Measurements from ENCODE around the gene KATNAL1.

The KATNAL1 gene

DNA sequence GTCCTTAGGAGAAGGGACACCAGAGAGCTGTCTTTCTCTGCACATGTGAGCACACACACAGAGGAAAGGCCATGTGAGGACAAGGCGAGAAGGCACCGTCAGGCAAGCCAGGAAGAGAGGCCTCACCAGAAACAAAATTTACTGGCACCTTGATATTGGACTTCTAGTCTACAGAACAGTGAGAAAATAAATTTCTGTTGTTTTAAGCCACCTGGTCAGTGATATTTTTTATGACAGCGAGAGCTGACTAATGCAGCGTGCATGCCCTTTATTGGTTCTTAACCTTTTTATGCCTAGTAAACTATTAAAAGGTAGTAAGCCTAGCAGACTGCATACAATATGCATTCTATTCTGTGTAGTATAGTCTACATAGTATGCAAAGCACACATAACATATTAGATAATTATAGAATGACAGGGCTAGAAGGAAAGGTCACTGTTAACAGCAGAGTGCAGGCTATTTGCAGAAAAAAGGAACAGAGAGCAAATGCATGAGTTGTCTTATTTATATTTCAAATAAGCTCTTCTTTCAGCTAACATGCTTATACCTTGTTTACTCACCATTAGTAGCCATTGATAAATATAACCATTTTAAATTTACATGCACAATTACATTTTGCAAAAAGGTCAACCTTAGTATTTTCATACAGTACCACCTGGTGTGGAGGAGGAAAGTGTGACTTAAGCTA lies 25.2 kb upstream of the KATNAL1 start:
- no peak for DNase-seq

DNA sequence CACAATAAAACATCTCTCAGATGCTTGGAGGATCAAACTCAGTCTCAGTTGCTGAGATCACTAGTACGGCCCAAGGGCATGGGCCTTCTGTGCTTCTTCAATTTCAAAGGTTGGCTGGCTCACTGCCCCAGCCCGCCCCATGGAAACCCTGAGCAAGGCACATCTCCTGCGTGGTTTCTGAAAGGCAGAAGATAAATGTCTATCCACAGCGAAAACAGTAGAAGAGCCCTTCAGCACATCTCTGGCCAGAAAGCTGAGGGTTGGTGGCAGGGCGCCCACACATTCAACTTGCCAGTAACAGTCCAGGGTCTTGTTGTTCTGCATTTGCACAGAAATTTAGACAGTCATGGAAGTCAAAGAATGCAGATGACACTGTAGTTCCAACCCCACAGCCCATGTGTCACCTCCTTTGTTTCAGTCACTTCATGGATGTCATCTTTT lies 24.0 kb upstream of the KATNAL1 start:
- DNase-seq, result no peak

- DNase-seq, result no peak
Measured at GRCh38 chr13:30329009-30329585, 21.7 kb upstream of the KATNAL1 start.

DNA sequence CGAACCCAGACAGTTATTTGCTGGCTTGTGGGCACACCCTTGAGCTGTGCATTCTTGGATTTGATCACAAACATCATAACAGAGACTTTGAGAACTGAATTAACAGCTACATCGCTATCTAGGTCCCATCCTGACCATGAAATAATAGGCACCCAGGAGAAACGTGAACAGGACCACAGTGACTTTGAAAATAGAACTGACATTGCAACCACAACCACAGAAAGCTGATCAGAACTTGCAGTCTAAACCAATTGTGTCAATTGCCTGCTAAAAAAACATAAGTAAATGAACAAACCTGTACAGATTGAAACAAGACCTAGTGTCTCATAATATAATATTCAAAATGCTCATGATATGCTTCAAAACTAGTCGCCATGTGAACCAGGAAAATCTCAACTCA lies 18.3 kb upstream of the KATNAL1 start:
- DNase-seq, result no peak

DNA sequence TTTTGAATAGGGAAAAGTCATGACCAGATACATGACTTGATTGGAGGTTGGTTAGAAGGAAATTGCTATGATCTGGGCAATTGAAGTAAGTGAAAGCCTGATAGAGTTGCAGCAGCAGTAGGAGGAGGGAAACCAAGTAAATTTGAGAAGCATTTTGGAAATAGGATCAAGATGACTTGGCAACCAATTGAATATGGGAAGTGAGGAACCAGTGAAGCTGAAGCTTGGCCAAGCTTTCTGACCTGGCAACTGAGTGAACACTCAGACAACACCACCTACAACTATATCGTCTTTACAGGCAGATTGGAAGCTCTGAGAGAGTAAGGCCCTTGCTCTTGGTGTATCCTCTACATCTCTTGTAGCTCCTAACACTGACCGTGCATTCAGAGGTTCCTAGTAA lies 16.2 kb upstream of the KATNAL1 start:
- DNase-seq, result no peak

DNA sequence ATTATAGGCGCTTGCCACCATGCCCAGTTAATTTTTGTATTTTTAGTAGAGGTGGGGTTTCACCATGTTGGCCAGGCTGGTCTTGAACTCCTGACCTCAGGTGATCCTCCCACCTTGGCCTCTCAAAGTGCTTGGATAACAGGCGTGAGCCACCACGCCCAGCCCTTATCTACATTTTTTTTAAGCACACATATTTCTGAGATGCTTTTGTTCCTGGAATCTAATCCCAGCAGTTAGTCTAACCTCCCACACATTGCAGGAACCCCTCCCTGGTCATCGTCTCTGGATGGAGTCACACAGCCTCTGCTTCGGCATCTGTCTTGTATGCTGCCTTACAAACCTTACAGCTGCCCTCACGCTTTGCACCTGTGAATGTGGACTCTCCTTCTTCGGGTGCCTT lies 15.1 kb upstream of the KATNAL1 start:
- no peak for DNase-seq

DNA sequence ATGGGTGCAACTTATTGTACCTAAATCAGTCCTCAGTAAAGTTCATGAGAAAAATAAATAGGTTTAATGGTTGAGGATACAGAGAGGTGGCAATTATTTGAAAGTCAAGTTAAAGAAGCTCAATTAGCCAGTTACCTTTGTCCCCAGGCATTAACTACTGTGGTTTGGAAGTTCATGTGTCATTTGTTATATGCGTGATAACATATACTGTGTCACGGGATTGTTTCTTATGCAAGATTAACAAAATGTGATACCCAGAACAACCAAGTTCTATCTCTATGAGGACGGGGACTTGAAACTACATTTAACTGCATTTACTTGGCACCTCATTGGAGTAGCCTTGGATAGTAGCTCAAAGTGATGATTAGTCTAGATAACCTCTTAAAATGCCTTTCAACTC lies 13.9 kb upstream of the KATNAL1 start:
- DNase-seq, result no peak

GRCh38 chr13:30319655-30320054 lies 12.3 kb upstream of the KATNAL1 start:
- DNase-seq, result no peak

GRCh38 chr13:30319130-30319529 lies 11.8 kb upstream of the KATNAL1 start:
- no peak for DNase-seq

- DNase-seq, result no peak
Measured at GRCh38 chr13:30318026-30318425, 10.7 kb upstream of the KATNAL1 start.

DNA sequence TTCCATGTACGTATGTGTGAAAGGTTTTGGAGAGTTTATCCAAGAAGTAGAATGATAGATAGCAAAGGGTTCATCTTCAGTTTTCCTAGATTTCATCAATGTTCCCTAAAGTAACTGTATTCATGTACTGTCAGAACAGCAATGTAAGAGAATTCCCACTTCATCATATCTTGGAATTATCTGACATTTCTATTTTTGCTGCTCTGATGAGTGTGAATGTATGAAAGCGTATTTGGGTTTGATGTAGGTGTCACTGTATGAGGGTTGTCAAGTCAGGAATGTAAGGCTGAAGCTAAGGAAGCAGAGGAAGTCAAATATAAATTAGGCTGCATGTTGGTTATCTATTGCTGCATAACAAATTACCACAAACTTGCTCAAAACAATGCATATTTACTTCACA lies 7.2 kb upstream of the KATNAL1 start:
- DNase-seq, result no peak

DNA sequence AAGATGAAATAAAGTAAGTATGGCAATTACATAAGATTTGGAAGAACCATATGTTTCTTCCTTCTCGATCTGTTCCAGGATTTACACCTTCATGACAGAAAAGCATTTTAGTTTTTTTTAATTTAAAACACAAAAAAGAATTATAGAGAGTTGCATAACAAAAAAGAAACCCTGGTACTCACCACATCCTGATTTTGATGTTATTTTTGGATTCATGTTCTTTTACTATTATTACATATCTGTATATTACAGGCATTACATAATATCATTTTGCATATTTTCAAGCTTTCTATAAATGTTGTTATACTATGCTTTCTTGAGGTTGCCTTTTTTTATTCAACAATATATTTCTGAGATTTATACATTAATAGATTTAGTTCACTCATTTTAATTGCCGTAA lies 6.7 kb upstream of the KATNAL1 start:
- no peak for DNase-seq

- DNase-seq, result no peak
Measured at GRCh38 chr13:30313311-30313710, 6.0 kb upstream of the KATNAL1 start.

DNA sequence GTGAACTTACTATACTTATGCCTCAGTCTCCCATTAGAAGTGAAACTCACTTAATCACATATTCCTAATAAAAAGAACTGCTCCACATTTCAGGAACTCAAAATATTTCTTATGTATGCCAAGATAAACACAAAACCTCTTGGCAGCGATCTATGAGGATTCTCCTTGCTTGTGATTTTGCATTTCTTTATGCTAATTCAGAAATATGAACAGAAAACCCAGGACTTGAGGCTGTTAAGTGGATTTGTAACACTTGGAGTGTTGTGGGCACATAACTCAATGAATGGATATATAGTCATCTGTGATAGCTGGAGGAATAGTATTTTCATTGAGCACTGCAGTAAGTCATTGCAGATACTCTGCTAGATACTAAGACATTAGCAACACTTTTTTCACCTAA lies 5.6 kb upstream of the KATNAL1 start:
- no peak for DNase-seq

DNA sequence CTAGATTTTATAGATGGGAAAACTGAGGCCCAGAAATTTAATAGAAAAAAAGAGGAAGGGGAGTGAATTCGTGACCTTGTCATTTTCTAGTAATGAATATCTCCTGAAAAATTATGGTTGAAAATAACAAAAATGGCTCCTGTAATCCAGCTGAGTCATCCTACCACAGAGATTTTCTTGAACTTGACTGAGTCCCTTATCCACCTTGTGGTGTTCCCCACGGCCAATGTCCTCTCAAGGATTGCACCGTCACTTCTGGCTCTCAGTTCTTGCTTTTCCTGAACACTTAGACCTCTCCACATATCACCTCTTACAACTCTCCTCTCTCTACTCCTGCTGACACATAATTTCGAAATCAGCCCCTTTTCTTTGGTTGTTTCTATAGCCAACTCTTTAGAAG lies 1.2 kb upstream of the KATNAL1 start:
- DNase-seq, result no peak

- peak; percentile 54 for DNase-seq
Measured at GRCh38 chr13:30307971-30308290, 580 bp upstream of the KATNAL1 start.

GRCh38 chr13:30306762-30307193 lies 573 bp downstream of the KATNAL1 start:
- DNase-seq, result peak; percentile 85

DNA sequence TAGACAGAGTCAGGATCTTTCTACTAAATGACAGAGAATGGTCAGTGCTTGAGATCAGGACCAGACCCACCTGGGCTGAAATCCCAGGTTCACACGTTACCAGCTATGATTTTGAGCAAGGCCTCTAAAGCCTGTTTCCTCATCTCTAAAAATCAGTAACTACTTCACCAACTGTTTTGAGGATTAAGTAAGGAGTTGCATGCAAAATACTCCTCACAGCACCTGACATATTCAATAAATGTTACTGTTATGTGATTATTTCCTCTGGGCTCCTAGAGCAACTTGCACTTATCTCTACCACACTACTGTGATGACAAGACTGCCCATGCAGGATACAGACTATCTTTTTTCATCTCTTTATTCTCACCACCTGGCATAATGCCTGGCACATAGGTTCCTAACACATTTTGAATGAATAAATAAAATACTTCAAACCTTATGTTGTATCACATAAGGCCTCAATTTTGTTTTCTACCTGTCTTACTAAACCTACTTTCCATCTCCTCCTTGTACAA lies 1.8 kb downstream of the KATNAL1 start:
- no peak for DNase-seq

GRCh38 chr13:30303269-30303668 lies 4.1 kb downstream of the KATNAL1 start:
- no peak for DNase-seq

GRCh38 chr13:30301827-30302226 lies 5.5 kb downstream of the KATNAL1 start:
- no peak for DNase-seq

DNA sequence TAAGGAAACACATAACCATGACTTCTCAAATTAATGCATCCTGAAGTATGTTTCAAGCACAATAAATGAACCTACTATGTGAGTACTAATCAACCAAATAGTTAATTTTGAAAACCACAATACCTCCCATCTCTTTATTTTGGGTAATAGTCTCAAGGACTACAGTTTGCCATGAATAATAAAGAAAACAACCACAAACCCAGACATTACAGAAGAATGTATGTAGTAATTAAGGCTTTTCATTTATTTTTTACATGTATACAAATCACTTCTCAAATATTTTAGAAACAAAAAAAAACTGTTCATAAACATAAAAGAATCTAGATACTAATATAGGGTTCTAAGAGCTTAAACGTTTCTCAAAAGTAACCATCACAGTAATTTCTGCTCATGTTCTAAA lies 6.8 kb downstream of the KATNAL1 start:
- no peak for DNase-seq

DNA sequence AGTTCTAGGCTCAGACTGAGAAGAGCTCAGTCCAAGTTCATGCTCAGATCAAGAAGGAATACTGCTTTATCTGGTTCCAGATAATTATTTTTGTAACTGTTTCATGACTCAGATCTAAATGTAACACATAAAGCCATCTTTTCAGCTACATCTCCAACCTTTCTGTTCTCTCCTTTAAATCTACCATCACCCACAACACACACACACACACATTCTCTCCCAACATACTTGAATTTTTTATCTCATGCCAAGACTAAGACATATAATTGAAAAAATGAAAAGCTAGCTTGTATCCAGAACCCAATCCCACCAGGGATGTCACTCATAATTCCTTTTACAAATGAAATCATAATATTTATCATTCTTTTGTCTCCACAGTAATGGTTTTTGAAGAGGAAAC lies 7.6 kb downstream of the KATNAL1 start:
- DNase-seq, result no peak

GRCh38 chr13:30295116-30295515 lies 12.2 kb downstream of the KATNAL1 start:
- no peak for DNase-seq

- DNase-seq, result no peak
Measured at GRCh38 chr13:30294004-30294403, 13.3 kb downstream of the KATNAL1 start.

- DNase-seq, result no peak
Measured at GRCh38 chr13:30292325-30292724, 15.0 kb downstream of the KATNAL1 start.
